GM19463 (cell line): ENCODE data around the gene HOXA11.

Experiments
- ATAC-seq: cut with Tn5 transposase; IDR thresholded peaks from one replicate; pipeline ENCODE4 v1.9.1; 2021; ENCODE audit warnings: mild to moderate bottlenecking, moderate library complexity; ENCODE audit not compliant: unreplicated experiment

Gene HOXA11

GRCh38 chr7:27182285-27182841, 2.7 kb downstream of the HOXA11 start:
- no peak for ATAC-seq

GRCh38 chr7:27181795-27182275, 3.2 kb downstream of the HOXA11 start:
- no peak for ATAC-seq

- ATAC-seq = no peak
Observed at GRCh38 chr7:27180431-27181420, 4.3 kb downstream of the HOXA11 start.

- no peak for ATAC-seq
Observed at GRCh38 chr7:27179503-27180430, 5.3 kb downstream of the HOXA11 start.

GRCh38 chr7:27179030-27179429, 6.0 kb downstream of the HOXA11 start:
- no peak for ATAC-seq

GRCh38 chr7:27178366-27178765, 6.7 kb downstream of the HOXA11 start:
- ATAC-seq = no peak

GRCh38 chr7:27177795-27178320, 7.2 kb downstream of the HOXA11 start:
- no peak for ATAC-seq

GRCh38 chr7:27176962-27177794, 7.9 kb downstream of the HOXA11 start:
- ATAC-seq = no peak

GRCh38 chr7:27176524-27176845, 8.5 kb downstream of the HOXA11 start:
- no peak for ATAC-seq

GRCh38 chr7:27175626-27176523, 9.2 kb downstream of the HOXA11 start:
- ATAC-seq = no peak

GRCh38 chr7:27174874-27175625, 10.0 kb downstream of the HOXA11 start:
- no peak for ATAC-seq

- ATAC-seq = no peak
Observed at GRCh38 chr7:27173956-27174873, 10.8 kb downstream of the HOXA11 start, which contains the start of gene HOXA10. TSS of gene HOXA10 (minus strand) at chr7:27174320. CDS start at chr7:27174306, 14 bp downstream.

- ATAC-seq = peak; percentile 62
Observed at GRCh38 chr7:27173511-27173955, 11.5 kb downstream of the HOXA11 start.

GRCh38 chr7:27172823-27173510, 12.1 kb downstream of the HOXA11 start:
- ATAC-seq = peak; percentile 23

GRCh38 chr7:27172315-27172774, 12.7 kb downstream of the HOXA11 start:
- ATAC-seq = no peak

GRCh38 chr7:27171637-27172314, 13.3 kb downstream of the HOXA11 start:
- no peak for ATAC-seq
